Measurements from ENCODE around the gene C5orf34. TPM values are rescaled to one million over a fixed set of nuclear protein-coding genes. Genes with fewer than 3 reads are reported as not detected.
"Not testable (repeated sequence)": the region's sequence is repeated elsewhere in the genome, so short reads cannot be mapped to it uniquely, and the experiment has no call there.

C5orf34 gene
- total and polyA plus RNA-seq, 9 donors, result 0.48 to 3.8 (median 1.2) TPM

DNA sequence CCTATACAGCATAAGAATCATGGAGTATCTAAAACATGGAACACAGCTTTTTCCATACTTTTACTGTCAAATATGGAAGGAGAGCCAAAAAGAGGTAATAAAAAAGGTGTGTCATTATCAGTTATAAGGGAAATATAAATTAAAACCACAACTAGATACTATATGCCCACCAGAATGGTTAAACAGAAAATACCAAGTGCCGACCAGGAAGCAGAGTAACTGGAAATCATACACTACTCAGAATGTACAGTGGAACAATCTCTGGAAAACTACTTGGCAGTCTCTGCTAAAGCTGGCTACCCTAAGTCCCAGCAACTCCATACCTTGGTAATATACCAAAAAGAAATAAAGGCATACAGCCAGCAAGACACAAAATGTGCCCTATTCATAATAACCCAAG lies 39.5 kb upstream of the C5orf34 start:
- intact Hi-C loops (cut with DNase I), result no loop called here

DNA sequence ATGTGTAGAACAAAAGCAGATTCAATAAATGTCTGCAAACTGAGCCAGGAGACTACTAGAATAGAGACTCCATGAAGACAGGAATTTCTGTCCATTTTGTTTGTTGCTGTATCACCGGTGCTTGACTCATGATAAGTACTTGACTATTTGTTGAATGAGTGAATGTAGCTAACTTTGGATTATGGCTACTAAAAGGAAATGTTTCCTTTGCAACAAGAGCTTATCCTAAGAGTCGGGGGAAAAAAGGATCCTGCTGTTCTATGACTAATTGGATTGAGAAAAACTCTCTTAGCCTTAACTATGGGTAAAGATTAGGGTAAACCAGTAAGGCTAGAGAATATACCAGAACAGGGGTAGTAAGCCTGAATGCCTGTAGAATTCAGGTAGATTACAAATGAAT lies 38.4 kb upstream of the C5orf34 start:
- no peak for DNase-seq
- Histone ChIP-seq H3K9me3 (no peaks in the 10 kb centered on the region), H3K4me1 (ENCODE audit: insufficient read depth) (peaks cover 6% of the 10 kb centered on the region), H3K36me3 (no peaks in the 10 kb centered on the region), H3K27me3 (no peaks in the 10 kb centered on the region), H3K27ac (no peak overlapping the region), H3K4me3 (no peak overlapping the region)
- TF ChIP-seq POLR2A (IDR thresholded peaks at IDR 0.05) (no peak), EP300 (IDR thresholded peaks at IDR 0.05) (no peak)
- TF ChIP-seq, protein P1, sequence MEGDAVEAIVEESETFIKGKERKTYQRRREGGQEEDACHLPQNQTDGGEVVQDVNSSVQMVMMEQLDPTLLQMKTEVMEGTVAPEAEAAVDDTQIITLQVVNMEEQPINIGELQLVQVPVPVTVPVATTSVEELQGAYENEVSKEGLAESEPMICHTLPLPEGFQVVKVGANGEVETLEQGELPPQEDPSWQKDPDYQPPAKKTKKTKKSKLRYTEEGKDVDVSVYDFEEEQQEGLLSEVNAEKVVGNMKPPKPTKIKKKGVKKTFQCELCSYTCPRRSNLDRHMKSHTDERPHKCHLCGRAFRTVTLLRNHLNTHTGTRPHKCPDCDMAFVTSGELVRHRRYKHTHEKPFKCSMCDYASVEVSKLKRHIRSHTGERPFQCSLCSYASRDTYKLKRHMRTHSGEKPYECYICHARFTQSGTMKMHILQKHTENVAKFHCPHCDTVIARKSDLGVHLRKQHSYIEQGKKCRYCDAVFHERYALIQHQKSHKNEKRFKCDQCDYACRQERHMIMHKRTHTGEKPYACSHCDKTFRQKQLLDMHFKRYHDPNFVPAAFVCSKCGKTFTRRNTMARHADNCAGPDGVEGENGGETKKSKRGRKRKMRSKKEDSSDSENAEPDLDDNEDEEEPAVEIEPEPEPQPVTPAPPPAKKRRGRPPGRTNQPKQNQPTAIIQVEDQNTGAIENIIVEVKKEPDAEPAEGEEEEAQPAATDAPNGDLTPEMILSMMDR (IDR thresholded peaks at IDR 0.05), result no peak
- 52 to 71% (median 71%) methylated on average over 2 of the region's 2 CpGs for WGBS, 3 donors
- intact Hi-C loops (cut with DNase I), result no loop called here

More for the DNA sequence above, 39.5 kb upstream of the C5orf34 start:
- H3K27ac ChIP-seq, result no peak overlapping the region
- no peak overlapping the region for H3K4me3 ChIP-seq
- H3K27me3 ChIP-seq, result no peaks in the 10 kb centered on the region
- no peaks in the 10 kb centered on the region for H3K36me3 ChIP-seq
- no peaks in the 10 kb centered on the region for H3K4me1 ChIP-seq (ENCODE audit: insufficient read depth)
- TF ChIP-seq, protein P1 (IDR thresholded peaks at IDR 0.05), result no peak
- TF ChIP-seq POLR2A (IDR thresholded peaks at IDR 0.05), result no peak
- DNase-seq, result no peak
- 85 to 93% (median 89%) methylated on average over 1 of the region's 1 CpG for WGBS, 3 donors
- no peaks in the 10 kb centered on the region for H3K9me3 ChIP-seq

DNA sequence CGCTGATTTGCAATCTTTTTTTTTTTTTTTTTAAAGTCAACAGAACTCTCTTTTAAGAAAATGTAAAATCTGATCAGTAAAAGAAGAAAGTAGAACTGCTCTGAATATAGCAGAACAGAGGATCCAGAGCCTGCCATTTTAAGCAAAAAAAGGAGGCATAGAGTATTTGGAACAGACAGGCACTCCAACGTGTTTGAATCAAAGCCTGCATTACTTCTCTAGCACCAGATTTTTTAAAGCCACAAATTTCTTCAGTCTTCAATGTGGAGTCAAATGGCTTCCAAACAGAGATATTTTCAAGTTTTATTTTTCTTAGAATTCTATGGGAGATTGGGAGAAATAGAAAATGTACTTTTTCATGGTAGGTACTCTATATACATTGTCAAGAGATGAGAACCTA lies 36.8 kb upstream of the C5orf34 start:
- intact Hi-C loops (cut with DNase I), result no loop called here
- no peaks in the 10 kb centered on the region for H3K9me3 ChIP-seq
- DNase-seq, result no peak
- H3K4me3 ChIP-seq, result no peak overlapping the region
- peaks cover 6% of the 10 kb centered on the region for H3K4me1 ChIP-seq (ENCODE audit: insufficient read depth)
- no peak for TF ChIP-seq EP300 (IDR thresholded peaks at IDR 0.05)
- TF ChIP-seq POLR2A (IDR thresholded peaks at IDR 0.05), result no peak
- TF ChIP-seq, protein P1 (IDR thresholded peaks at IDR 0.05), result no peak
- 61 to 67% (median 61%) methylated on average over 2 of the region's 2 CpGs for WGBS, 3 donors
- H3K27me3 ChIP-seq, result no peaks in the 10 kb centered on the region
- no peak overlapping the region for H3K27ac ChIP-seq
- H3K36me3 ChIP-seq, result no peaks in the 10 kb centered on the region

DNA sequence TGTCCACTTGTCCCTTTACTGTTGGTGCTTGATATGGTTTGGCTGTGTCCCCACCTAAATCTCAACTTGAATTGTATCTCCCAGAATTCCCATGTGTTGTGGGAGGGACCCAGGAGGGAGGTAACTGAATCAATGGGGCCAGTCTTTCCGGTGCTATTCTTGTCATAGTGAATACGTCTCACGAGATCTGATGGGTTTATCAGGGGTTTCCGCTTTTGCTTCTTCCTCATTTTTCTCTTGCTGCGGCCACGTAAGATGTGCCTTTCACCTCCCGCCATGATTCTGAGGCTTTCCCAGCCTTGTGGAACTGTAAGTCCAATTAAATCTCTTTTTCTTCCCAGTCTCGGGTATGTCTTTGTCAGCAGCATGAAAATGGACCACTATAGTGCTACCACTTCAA lies 34.3 kb upstream of the C5orf34 start:
- H3K27ac ChIP-seq; intact Hi-C loops (cut with DNase I); DNase-seq; H3K4me3 ChIP-seq; H3K4me1 ChIP-seq (ENCODE audit: insufficient read depth); H3K36me3 ChIP-seq; H3K9me3 ChIP-seq; H3K27me3 ChIP-seq: not testable (repeated sequence)
- WGBS, 3 donors, result 93 to 97% (median 96%) methylated on average over 8 of the region's 8 CpGs

- no peak for DNase-seq
- H3K27ac ChIP-seq, result no peak overlapping the region
- intact Hi-C loops (cut with DNase I), result no loop called here
- no peaks in the 10 kb centered on the region for H3K36me3 ChIP-seq
- 20 to 35% (median 29%) methylated on average over 5 of the region's 5 CpGs for WGBS, 3 donors
- TF ChIP-seq, protein P1 (IDR thresholded peaks at IDR 0.05), result no peak
- no peak for TF ChIP-seq POLR2A (IDR thresholded peaks at IDR 0.05)
- H3K4me1 ChIP-seq (ENCODE audit: insufficient read depth), result peaks cover 6% of the 10 kb centered on the region
- no peak overlapping the region for H3K4me3 ChIP-seq
- H3K9me3 ChIP-seq, result no peaks in the 10 kb centered on the region
- no peaks in the 10 kb centered on the region for H3K27me3 ChIP-seq
Observed at GRCh38 chr5:43548358-43548757, 33.4 kb upstream of the C5orf34 start.

All from ovary (tissue), 9 donors.